GM18519 (cell line): ENCODE results near the gene MORC1.

Source experiments
- ATAC-seq: cut with Tn5 transposase; IDR thresholded peaks from one replicate; pipeline ENCODE4 v1.9.1; 2021; ENCODE audit warnings: mild to moderate bottlenecking, moderate library complexity; ENCODE audit not compliant: unreplicated experiment, low FRiP score

MORC1 gene

DNA sequence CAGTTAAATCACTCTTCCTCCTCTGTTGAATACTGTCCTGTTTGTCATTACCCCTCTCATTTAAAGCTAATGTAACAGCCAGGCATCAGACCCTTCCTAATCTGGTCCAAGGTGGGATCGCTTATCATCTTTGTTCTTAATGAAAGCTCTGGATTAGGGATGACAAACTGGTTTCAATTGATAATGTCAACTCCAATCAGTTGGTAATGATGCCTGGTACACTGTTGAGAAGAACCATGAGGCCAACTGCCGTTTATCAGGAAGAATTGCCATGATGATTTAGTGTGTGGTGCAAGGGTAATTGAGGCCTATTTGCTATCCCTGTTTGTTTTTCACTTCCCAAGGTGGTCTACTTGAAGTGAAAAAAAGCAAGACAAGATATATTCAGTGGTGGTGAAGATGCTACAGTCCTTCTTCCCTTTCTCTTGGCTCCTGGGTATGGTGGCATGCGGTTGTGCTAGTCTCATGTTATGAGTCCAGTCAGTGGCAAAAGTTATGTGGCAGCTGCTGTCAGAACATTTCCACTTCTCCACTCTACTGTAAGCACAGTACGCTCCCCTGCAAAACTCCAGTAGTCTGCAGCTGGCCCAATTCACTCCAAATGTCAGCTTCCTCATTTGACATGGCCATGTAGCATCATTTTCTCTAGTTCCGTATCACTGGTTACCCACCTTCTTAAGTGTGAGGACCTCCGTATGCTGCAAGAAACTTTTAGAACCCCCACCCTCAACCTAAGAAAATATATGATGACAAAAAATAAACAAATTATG lies 72.5 kb downstream of the MORC1 start:
- no peak for ATAC-seq

GRCh38 chr3:109035082-109035481 lies 82.9 kb downstream of the MORC1 start:
- ATAC-seq: no peak

DNA sequence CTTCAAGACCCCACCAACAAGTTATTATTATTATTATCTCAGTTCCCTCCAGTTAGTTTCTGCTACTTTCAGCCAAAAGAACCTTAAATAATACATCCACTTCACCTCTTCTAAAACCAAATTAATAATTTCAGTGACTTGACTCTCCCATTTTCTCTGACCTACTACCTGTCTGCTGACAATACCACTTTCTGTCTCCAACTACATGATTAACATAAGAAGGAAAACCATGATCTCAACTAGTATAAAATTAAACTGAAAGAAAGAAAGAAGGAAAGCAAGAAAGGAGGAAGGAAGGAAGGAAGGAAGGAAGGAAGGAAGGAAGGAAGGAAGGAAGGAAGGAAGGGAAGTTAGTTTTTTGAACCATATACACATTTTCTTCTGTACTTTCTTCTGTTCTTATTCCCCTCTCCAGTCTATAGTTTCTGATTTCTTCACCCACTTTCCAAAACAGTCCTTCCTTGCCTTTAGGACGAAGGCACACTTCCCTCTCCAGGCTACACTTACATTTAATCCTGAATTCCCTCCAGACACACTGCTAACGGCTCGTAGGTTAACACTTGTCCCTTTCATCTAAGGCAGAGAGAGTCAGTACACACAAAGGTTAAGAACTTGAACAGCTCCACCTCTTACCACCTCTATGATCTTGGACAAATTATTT lies 84.8 kb downstream of the MORC1 start:
- no peak for ATAC-seq

DNA sequence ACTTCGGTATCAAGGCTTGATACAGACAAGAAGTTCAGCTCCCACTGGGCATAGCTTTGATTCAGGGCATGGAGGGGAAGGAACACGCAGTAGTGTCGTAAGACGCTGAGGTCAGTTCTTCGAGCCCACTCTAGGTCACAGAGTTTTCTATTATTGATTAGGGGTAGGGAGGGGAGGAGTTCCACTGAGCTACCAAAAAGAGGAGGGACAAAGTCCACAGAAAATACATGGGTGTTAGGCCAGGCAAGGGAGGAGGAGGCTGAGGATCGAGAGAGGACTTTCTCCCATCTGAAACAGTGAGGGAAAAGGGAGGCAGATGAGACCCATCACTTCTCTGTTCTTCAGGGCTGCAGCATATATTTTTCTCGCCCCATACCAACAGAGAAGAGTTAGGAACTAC lies 89.2 kb downstream of the MORC1 start:
- ATAC-seq: no peak

GRCh38 chr3:109026821-109027220 lies 91.1 kb downstream of the MORC1 start:
- ATAC-seq: no peak

DNA sequence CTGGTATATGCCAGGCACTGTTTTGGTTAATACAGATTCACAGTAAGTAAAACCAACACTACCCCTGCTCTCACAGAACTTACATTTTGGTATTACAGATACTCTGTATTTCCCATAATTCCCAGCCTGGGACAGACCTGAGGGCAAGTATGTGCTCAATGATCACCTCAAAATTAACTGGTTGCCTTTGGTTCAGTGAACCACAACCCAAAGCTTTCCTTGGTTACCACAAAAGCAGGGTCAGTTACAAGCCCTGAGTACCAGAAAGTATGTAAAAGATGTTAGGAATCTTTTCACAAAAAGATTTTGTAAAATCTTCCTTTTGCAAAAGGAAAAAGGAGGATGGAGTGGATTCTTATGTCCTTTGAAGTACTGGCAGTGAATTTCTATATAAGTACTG lies 92.0 kb downstream of the MORC1 start:
- no peak for ATAC-seq

DNA sequence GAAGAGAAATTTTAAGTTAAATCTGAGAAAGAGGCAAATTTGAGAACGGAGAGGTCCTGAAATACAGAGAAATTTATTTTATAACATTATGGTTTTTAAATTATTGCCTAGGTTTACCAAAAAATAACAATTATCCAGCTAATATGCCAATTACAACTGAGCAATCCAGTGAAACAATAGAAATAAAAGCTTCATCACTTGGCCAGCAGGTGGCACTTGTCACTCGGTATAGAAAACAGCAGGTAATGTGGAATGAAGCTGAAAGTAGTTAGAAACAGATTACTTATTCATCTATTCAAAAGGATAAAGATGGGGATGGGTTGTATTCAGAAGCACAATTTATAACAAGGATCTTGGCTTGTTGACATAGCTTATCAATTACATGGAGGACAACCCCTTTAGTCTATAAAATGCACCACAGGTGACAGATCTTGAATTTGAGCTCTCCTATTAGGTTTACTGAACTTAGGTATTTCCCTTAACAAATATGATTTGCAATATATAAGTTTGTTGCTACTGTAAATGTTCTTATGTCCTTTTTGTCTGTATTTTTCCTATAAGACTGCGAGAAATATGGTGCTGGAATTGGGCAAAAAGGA lies 94.2 kb downstream of the MORC1 start:
- peak; percentile 87 for ATAC-seq

DNA sequence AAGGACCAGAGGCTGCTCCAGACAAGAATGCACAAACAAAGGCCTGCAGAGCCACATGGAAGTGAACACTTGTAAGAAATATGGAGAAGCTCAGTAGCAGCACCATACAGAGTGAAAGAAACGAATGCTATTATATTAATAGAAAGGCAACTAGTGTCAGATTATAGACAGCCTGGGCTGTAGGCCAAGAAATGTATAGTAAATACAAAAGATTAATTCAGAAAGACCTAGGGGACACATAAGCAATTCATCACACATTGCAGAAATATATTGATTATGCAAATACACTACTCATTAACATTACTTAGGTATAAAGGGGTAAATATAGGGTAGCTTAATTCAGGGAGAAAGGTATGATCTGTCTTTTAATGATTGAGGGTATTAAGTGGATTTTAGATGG lies 94.8 kb downstream of the MORC1 start:
- ATAC-seq: no peak

GRCh38 chr3:109021556-109021955 lies 96.4 kb downstream of the MORC1 start:
- ATAC-seq: no peak

DNA sequence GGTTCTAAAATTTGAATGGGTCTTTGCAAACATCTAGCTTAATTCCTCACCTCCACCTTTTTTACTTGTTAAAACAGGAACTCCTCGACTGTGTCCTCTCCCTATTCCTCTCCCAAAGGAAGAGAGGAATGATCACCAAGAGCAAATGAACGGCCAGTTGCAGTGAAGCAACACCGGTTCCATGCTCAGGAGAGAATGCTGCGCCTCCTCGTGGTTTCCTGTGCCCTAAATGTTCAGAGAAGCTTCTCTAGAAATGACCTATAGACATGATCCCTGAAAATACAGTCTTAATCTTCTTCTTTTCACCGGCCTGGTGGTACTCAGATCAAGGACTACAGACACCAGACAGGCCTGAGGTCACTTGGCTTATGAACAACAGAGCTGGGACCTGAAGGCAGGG lies 99.1 kb downstream of the MORC1 start:
- no peak for ATAC-seq

GRCh38 chr3:109005443-109005842 lies 112.5 kb downstream of the MORC1 start:
- no peak for ATAC-seq

- ATAC-seq: no peak
These were observed 119.5 kb downstream of the MORC1 start for GRCh38 chr3:108998436-108998835.

GRCh38 chr3:108985844-108986243 lies 132.1 kb downstream of the MORC1 start:
- no peak for ATAC-seq

- ATAC-seq: no peak
These were observed 134.9 kb downstream of the MORC1 start for GRCh38 chr3:108983051-108983450.

- ATAC-seq: no peak
These were observed 141.9 kb downstream of the MORC1 start for GRCh38 chr3:108976058-108976457.

DNA sequence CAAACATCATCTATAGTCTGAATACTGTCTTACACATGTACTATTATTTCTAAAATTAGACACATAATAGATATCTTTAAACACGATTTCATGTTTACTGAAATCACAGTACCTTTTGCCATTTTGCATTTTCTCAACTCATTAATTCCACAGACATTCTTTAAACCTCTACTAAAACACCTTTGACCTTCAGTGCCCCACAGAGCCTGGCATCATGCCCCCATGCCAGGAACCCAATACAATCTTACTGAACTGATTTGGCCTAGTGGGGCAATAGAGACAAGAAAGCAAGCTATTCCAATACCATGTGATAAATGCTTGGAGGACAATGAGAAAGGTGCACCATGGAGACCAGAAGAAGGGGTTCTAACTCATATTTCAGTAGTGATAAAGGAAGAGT lies 144.9 kb downstream of the MORC1 start:
- ATAC-seq: no peak

DNA sequence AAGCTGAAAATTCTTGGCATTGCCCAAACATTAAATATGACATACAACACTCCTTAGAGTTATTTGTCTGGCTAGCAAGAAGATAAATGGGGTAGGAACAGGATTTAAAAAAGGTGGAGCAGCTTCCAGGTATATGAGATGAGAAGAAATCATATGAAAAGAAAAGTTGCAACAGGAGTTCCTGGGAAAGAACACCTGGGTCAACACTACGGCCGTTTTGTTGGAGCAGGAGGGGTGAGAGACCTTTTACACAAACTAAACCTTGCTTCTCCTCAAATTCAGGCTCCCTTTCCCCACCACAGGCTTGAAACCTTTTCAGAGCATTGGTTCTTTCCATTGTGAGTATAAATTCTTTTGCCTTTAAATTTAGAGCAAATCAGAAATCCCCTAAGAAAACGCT lies 145.5 kb downstream of the MORC1 start:
- no peak for ATAC-seq

- ATAC-seq: no peak
These were observed 147.4 kb downstream of the MORC1 start for GRCh38 chr3:108970561-108970960.

DNA sequence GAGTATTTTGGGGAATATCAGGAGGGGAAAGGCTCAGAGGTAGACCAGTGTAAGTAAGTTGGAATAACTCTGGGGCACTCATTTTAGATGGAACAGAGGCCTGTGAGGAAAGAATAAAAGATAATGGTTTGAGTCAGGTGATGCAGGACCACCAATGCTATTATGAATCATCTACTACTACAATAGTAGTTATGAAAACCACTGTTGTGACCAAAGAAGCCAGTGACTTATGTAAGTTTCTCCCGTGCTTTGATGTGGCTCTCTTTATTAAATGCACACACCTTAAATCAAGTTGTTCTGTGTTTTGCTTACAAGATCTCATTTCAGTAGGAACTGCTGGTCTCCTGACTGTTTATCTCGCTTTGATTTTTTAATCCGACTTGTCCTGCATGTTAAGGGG lies 151.2 kb downstream of the MORC1 start:
- no peak for ATAC-seq

GRCh38 chr3:108959017-108959416 lies 158.9 kb downstream of the MORC1 start:
- ATAC-seq: no peak

- ATAC-seq: no peak
These were observed 164.2 kb downstream of the MORC1 start, which contains the start of gene GUCA1C for GRCh38 chr3:108953700-108954099. Gene GUCA1C (minus strand): TSS chr3:108953879. CDS start chr3:108953762, 117 bp downstream.

- ATAC-seq: no peak
These were observed 164.7 kb downstream of the MORC1 start for GRCh38 chr3:108953210-108953609.
